Epithelial cell of esophagus (primary cell): ENCODE measurements around the gene PROZ.
"Not testable (repeated sequence)": the region's sequence is repeated elsewhere in the genome, so short reads cannot be mapped to it uniquely, and the experiment has no call there.

Experiments
- DNase-seq: peaks from one replicate; pipeline ENCODE4 v3.0.0; 2010; ENCODE audit warnings: low read depth
- H3K4me3 ChIP-seq: 2 replicates; pipeline ENCODE4 v1.5.1; 2011; ENCODE audit warnings: mild to moderate bottlenecking, low read length, control low read depth
- CTCF ChIP-seq: IDR thresholded peaks from 2 replicates; pipeline ENCODE4 v1.5.1; 2011; ENCODE audit warnings: low read depth, mild to moderate bottlenecking, low read length, control low read depth, inconsistent platforms; ENCODE audit not compliant: insufficient read depth; ENCODE audit errors: missing control alignments

Gene PROZ

GRCh38 chr13:113155982-113156655 lies 2.3 kb upstream of the PROZ start:
- H3K4me3 ChIP-seq: no peak overlapping the region
- DNase-seq: no peak
- no peak for TF ChIP-seq CTCF

GRCh38 chr13:113157206-113157928 lies 1.1 kb upstream of the PROZ start:
- H3K4me3 ChIP-seq: no peak overlapping the region
- DNase-seq: no peak
- no peak for TF ChIP-seq CTCF

- no peak overlapping the region for H3K4me3 ChIP-seq
- no peak for TF ChIP-seq CTCF
- DNase-seq: no peak
Measured at GRCh38 chr13:113158946-113159345, 498 bp downstream of the PROZ start.

- no peak overlapping the region for H3K4me3 ChIP-seq
- DNase-seq: no peak
- no peak for TF ChIP-seq CTCF
Measured at GRCh38 chr13:113159701-113160100, 1.3 kb downstream of the PROZ start.

GRCh38 chr13:113160983-113161382 lies 2.5 kb downstream of the PROZ start:
- H3K4me3 ChIP-seq: no peak overlapping the region
- DNase-seq: no peak
- no peak for TF ChIP-seq CTCF

GRCh38 chr13:113161433-113161832 lies 3.0 kb downstream of the PROZ start:
- no peak for TF ChIP-seq CTCF
- no peak overlapping the region for H3K4me3 ChIP-seq

GRCh38 chr13:113161975-113162374 lies 3.5 kb downstream of the PROZ start:
- not testable (repeated sequence) for H3K4me3 ChIP-seq, DNase-seq

More at GRCh38 chr13:113161433-113161832, 3.0 kb downstream of the PROZ start:
- no peak for DNase-seq
